H1 (cell line): ENCODE measurements around the gene ATP5MC2.

Experiments used
- BRCA1 ChIP-seq: IDR thresholded peaks from 2 replicates; pipeline ENCODE4 v1.6.1; 2012; ENCODE audit warnings: low read depth, low read length, improper control_type of control experiment
- CBX5 ChIP-seq: fragments of 300-800, 300-1000 bp; sonication (generic); IDR thresholded peaks from 2 replicates; pipeline ENCODE4 v1.7.1; 2016; ENCODE audit warnings: antibody characterized with exemption, low read length, low read depth
- CTCF ChIP-seq, 3 experiments: IDR thresholded peaks; 1 replicate in 2 of 3; 2 replicates in 1 of 3; pipeline versions ENCODE4 v1.5.1 to v1.6.1; 2011; ENCODE audit warnings: low read length in 3 of 3, mild to moderate bottlenecking in 3 of 3, inconsistent platforms in 2 of 3, low read depth in 1 of 3, moderate library complexity in 1 of 3; ENCODE audit not compliant: insufficient read depth in 1 of 3; ENCODE audit errors: control extremely low read depth in 1 of 3
- EZH2 ChIP-seq: fragments of 200-600 bp; sonication (generic); IDR thresholded peaks from 2 replicates; pipeline ENCODE4 v1.7.1; 2012; ENCODE audit warnings: low read depth, mild to moderate bottlenecking, moderate library complexity, low read length, inconsistent platforms; ENCODE audit not compliant: severe bottlenecking
- GABPA ChIP-seq: IDR thresholded peaks from 2 replicates; pipeline ENCODE4 v1.6.1; 2011; ENCODE audit warnings: mild to moderate bottlenecking, low read length, moderate library complexity, borderline replicate concordance; ENCODE audit not compliant: insufficient read depth
- HDAC2 ChIP-seq, 2 experiments: fragments of 300-600 bp in 1 of 2; sonication (generic) in 1 of 2; IDR thresholded peaks; 2 replicates each; pipeline ENCODE4 v1.6.1; 2011 to 2012; ENCODE audit warnings: low read depth in 2 of 2, low read length in 2 of 2, mild to moderate bottlenecking in 2 of 2, moderate library complexity in 2 of 2, borderline replicate concordance in 1 of 2, inconsistent platforms in 1 of 2
- JUN ChIP-seq: IDR thresholded peaks from 2 replicates; pipeline ENCODE4 v1.6.1; 2011; ENCODE audit warnings: low read depth, mild to moderate bottlenecking, improper control_type of control experiment, low read length
- POLR2A ChIP-seq, 2 experiments: IDR thresholded peaks; 1 replicate in 1 of 2; 2 replicates in 1 of 2; pipeline ENCODE4 v1.6.1; 2011; ENCODE audit warnings: low read depth in 2 of 2, low read length in 2 of 2, mild to moderate bottlenecking in 2 of 2; ENCODE audit errors: control extremely low read depth in 1 of 2
- RAD21 ChIP-seq, 2 experiments: IDR thresholded peaks in 1 of 2; conservative IDR thresholded peaks in 1 of 2; 2 replicates each; pipeline ENCODE4 v1.6.1; 2011; ENCODE audit warnings: low read depth in 2 of 2, low read length in 2 of 2, improper control_type of control experiment in 1 of 2, inconsistent platforms in 1 of 2, mild to moderate bottlenecking in 1 of 2, moderate library complexity in 1 of 2
- RFX5 ChIP-seq: IDR thresholded peaks from 2 replicates; pipeline ENCODE4 v1.6.1; 2011; ENCODE audit warnings: low read depth, low read length, improper control_type of control experiment, borderline replicate concordance
- SIX5 ChIP-seq: IDR thresholded peaks from 2 replicates; pipeline ENCODE4 v1.6.1; 2011; ENCODE audit warnings: mild to moderate bottlenecking, low read depth, low read length
- SP2 ChIP-seq: IDR thresholded peaks from 2 replicates; pipeline ENCODE4 v1.6.1; 2012; ENCODE audit warnings: mild to moderate bottlenecking, low read length, inconsistent platforms

GRCh38 chr12:53623548-53624385, 52.1 kb downstream of the ATP5MC2 start:
- no peak for TF ChIP-seq BRCA1
- TF ChIP-seq JUN, result no peak
- no peak for TF ChIP-seq CTCF (IDR thresholded peaks at IDR 0.05; ENCODE audit: control extremely low read depth in 1 of 3, insufficient read depth in 1 of 3, low read depth in 1 of 3, low read length in 3 of 3)
- no peak for TF ChIP-seq GABPA
- TF ChIP-seq EZH2, result no peak
- TF ChIP-seq POLR2A (IDR thresholded peaks at IDR 0.05; ENCODE audit: control extremely low read depth in 1 of 2, low read depth in 2 of 2, low read length in 2 of 2), result no peak
- TF ChIP-seq SP2, result no peak
- no peak for TF ChIP-seq CBX5
- TF ChIP-seq RAD21 (IDR thresholded peaks at IDR 0.05 in 1 of 2, conservative IDR thresholded peaks at IDR 0.05 in 1 of 2; ENCODE audit: low read depth in 2 of 2, low read length in 2 of 2), result no peak
- TF ChIP-seq SIX5, result no peak
- TF ChIP-seq HDAC2 (IDR thresholded peaks at IDR 0.05; ENCODE audit: borderline replicate concordance in 1 of 2, low read depth in 2 of 2, low read length in 2 of 2), result no peak
- no peak for TF ChIP-seq RFX5
